Right renal pelvis (tissue), 4 donors: Measurements from ENCODE around the gene SYNPO. TPM values are rescaled to one million over a fixed set of nuclear protein-coding genes. Genes with fewer than 3 reads are reported as not detected.

Experiments
- DNase-seq, 4 donors: peaks; one replicate each; pipeline ENCODE4 v3.0.0-alpha.2; 2013; ENCODE audit warnings: low read depth in 4 of 4, low spot score in 3 of 4, missing footprints in 1 of 4
- polyA plus RNA-seq, 4 donors: library from polyadenylated mRNA; unstranded; fragments of 120-200 nt; gene quantifications; one replicate each; pipeline ENCODE4 v1.2.1, GENCODE V29; 2013; ENCODE audit not compliant: insufficient read length in 4 of 4

The SYNPO gene
- polyA plus RNA-seq, 4 donors, result 97.9 to 127 (median 110) TPM

GRCh38 chr5:150623152-150623877, 17.1 kb upstream of the SYNPO start:
- DNase-seq, result no peak

DNA sequence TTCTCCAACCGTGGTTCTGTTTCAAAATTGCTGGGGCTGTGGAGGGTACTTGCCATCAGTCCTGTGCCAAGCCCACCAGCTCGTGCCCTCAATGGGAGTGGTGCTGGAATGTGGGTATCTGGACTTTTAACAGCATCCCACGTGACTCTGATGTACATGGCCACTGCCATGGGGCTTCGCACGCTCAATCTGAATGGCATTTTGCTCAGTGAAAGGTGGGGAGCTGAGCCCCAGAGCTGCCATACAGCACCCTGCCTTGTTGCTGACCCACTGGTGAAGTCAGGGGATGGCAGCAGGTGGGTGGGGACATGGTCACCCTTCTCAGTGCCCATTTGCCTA, 16.6 kb upstream of the SYNPO start:
- no peak for DNase-seq

- no peak for DNase-seq
These were observed 15.9 kb upstream of the SYNPO start for GRCh38 chr5:150624334-150625163.

DNA sequence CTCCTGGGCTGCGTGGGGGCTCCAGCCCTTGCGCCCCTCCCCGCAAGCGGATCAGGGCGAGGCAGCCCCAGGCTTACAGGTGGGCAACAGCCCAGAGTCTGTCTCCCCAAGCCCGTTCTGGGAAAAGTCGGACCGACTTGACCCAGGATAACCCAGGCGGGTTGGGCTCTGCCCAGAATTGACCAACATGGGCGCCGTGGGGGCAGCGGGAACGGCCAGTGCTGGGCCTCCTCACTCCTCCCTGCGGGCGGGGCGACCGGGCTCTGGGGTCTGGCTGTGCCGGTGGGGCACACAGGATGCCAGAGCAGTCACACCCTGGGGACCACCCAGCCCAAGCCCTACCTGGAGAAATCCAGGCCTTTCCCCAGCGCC, 15.3 kb upstream of the SYNPO start:
- DNase-seq, result no peak

GRCh38 chr5:150625831-150626746, 14.4 kb upstream of the SYNPO start:
- DNase-seq, result no peak

DNA sequence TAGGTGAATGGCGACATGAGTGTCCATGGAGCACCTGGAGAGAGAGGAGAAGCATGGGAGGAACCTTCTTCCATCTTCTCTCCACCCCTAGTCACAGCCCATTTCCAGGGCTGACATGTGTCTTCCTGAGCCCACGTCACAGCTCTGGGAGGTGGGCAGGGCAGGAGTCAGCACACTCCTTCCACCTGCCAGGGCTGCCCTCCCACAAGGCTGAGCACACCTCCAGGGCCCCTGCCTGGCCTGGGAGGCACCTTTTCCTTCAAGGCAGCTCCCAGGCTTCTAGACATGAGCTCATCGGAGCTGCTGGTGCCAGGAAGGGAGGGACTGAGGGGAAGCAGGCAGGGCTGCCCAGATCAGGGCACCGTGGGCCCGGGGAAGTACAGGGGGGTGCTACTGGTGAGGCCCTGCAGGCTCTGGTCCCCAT, 13.6 kb upstream of the SYNPO start:
- no peak for DNase-seq

DNA sequence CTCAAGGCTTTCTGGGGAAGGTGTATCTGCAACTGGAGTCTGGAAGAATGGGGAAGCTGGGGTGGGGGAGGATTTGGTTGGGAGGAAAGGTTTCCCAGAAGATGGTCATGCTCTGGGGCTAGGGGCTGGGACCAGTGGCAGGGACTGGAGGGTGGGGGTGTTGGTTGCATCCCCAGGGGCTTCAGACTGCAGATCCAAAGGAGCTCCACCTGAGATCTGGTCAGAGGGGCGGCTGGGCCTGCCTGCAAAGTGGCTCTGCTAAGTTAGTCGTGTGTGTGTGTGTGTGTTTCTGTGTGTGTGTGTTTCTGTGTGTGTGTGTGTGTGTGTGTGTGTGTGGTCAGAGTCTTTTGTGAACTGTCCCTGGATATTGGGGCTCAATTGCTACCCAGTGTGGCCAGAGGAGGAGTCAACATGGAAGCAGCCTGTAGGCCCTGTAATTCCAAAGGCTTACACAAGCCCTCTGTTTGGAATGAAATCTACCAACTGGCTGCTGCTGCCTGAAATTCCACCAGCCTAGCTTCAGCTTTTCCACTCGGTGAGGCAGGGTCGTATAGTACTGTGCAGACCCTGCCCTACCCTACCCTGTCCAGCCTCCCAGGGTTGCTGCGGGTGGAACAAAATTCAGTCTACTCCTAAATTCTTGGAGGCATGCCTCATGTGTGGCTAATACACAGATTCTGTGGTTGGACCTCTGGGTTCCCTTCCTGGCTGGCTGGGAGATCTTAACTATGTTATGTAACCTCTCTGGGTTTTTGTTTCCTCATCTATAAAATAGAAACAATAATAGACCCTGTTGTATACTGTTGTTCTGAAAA, 12.5 kb upstream of the SYNPO start:
- no peak for DNase-seq

GRCh38 chr5:150628936-150629485, 11.4 kb upstream of the SYNPO start:
- DNase-seq, result no peak

GRCh38 chr5:150630016-150630415, 10.4 kb upstream of the SYNPO start:
- no peak for DNase-seq

DNA sequence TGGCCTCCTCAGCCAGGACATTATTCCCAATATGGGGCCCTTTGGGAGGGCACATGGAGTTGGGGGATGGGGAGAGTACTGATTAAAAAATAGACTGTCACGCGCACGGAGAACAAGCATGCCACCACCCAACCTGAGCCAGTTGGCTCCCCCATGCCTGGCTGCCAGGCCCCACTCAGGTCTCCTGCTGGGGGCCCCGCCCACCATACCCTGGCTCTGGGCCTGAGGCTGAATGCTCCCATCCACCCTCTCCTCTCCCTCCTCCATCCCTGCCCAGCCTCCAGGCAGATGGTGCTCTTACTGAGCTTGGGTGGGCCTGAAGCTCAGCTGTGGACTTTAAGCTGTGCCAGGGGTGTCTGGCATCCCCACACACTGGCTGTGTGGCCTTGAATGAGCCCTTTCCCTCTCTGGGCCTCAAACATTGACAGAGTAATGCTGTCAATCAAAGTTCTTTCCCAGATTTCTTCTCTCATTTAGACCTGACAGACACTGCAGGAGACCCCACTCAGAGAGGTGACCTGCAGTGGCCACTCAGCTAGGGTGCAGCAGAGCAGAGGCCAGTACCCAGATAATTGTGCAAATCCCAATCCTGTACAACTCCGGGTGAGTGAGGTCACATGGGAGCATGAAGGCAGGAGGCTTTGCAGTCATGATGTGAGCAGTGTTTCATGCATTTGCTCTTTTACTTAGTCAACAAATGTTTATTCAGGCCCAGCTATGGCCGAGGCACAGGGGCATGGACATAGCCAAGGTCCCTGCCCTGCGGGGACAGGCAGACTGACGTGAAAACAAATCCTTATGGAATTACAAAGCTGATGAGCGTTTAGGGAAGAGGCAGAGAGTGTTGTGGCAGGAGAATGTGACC, 9.8 kb upstream of the SYNPO start:
- DNase-seq, result no peak

GRCh38 chr5:150631326-150631701, 9.1 kb upstream of the SYNPO start:
- DNase-seq, result no peak

GRCh38 chr5:150632305-150633160, 7.9 kb upstream of the SYNPO start:
- no peak for DNase-seq

DNA sequence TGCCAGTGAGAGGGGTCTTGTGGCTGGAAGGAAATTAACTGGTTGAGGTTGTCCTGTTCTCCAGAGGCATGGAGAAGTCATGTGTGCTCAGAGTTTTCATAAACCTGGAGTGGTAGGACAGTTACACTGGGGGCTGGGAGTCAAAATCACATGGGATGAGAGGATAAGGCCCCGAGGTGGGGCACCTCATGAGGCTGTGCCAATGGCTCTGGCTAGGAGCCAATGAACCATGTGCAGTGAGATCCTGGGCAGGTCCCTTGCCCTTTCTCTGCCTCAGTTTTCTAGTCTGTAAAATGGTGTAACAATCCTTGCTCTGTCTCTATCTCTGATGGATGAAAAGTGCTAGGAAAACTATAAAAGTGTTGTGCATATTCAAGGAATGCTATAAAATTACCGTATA, 7.0 kb upstream of the SYNPO start:
- no peak for DNase-seq

- no peak for DNase-seq
These were observed 3.8 kb upstream of the SYNPO start for GRCh38 chr5:150636391-150637244.

DNA sequence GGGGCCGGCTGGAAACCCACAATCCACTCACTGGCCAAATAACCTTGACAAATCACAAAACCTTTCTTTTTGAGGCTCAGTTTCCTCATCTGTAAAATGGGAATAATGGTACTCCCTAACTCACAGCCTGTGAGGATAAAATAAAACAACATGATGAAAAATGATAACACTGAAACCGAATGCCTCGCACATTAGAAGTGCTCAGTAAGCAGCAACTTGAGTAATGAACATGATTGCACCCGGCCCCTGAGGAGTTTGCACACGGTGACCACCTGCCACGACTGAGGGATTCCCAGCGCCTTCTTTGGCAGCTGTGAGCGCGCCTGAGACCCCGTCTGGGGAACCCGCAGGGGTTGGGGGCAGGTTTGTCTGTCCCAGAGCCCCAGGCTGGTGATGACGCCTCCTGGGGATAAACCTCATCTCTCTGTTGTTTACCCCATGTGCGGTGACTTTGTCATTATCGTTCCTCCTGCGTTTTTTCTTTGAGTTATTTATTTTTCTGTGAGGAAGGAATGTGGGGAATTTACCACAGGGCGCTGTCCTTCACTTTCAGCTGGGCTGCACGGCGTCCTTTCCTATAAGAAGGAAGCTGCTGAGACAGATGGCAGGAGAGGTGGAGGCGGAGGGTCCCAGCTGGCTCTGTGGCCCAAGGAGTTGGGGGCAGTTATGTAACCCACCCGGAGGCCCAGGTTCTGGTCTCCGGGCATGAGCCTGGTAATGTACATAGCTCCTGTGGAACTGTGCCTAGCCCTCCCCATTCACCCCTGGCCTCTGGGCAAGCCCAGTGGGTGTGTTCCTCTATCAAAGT, 3.0 kb upstream of the SYNPO start:
- no peak for DNase-seq

DNA sequence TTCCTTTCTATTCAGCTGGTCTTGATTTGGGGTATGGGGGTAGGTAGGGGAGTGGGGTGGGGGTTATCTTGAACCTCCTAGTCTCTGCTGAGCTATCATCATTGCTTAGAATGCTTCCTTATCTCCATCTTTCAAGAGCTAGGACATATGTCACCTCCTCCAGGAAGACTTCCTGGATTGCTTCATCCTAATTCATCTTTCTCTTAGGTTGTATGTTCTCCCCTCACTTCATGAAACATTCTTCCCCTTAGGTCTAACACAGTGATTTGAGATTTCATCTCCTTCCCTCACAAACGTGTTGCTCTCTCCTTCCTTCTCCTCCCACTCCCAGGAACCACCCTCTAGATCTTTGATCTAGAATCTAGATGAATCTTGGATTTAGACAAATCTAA, 2.4 kb upstream of the SYNPO start:
- no peak for DNase-seq
